Sigmoid colon (tissue), 7 donors: Measurements from ENCODE around the gene IYD. TPM values are rescaled to one million over a fixed set of nuclear protein-coding genes. Genes with fewer than 3 reads are reported as not detected.

Source experiments
- DNase-seq: peaks from one replicate; pipeline ENCODE4 v3.0.0-alpha.2; 2019
- H3K27ac ChIP-seq, 4 donors: fragments of 200-600 bp; sonication (generic); one replicate each; pipeline ENCODE4 v1.5.1; 2016 to 2019; ENCODE audit warnings: mild to moderate bottlenecking in 1 of 4
- H3K27me3 ChIP-seq, 3 donors: fragments of 200-600 bp; sonication (generic); one replicate each; pipeline ENCODE4 v1.5.1; 2019; ENCODE audit warnings: mild to moderate bottlenecking in 1 of 3
- H3K36me3 ChIP-seq, 4 donors: fragments of 200-600 bp; sonication (generic); one replicate each; pipeline ENCODE4 v1.5.1; 2016 to 2019
- H3K4me1 ChIP-seq, 4 donors: fragments of 200-600 bp; sonication (generic); one replicate each; pipeline ENCODE4 v1.5.1; 2017 to 2019
- H3K4me3 ChIP-seq, 4 donors: fragments of 200-600 bp; sonication (generic); one replicate each; pipeline ENCODE4 v1.5.1; 2017 to 2019; ENCODE audit warnings: mild to moderate bottlenecking in 2 of 4, moderate library complexity in 1 of 4
- H3K9me3 ChIP-seq, 4 donors: fragments of 200-600 bp in 3 of 4; sonication (generic) in 3 of 4; one replicate each; pipeline versions ENCODE4 v1.5.1 to v1.6.1; 2013 to 2019
- EP300 ChIP-seq, 4 donors: sonication (generic); formaldehyde crosslinking; IDR thresholded peaks; one replicate each; pipeline ENCODE4 v1.6.1; 2017; ENCODE audit warnings: antibody characterized with exemption in 4 of 4
- POLR2A ChIP-seq, 2 donors: fragments of 450-650 bp; IDR thresholded peaks; one replicate each; pipeline ENCODE4 v1.6.1; 2016; ENCODE audit warnings: antibody characterized with exemption in 2 of 2, mild to moderate bottlenecking in 2 of 2, moderate library complexity in 2 of 2
- POLR2AphosphoS5 ChIP-seq, 4 donors: sonication (generic); formaldehyde crosslinking; IDR thresholded peaks; one replicate each; pipeline ENCODE4 v1.6.1; 2017; ENCODE audit warnings: antibody characterized with exemption in 4 of 4
- WGBS, 2 donors: extraction: QIAGEN DNeasy Blood & Tissue Kit; methylation state at CpG; one replicate each; pipeline ENCODE4 v1.1.7; 2013; 5-methylcytosine and 5-hydroxymethylcytosine counted together
- intact Hi-C: fragments of 100-400 bp; cut with DNase I; formaldehyde crosslinking; loops from one replicate; pipeline ENCODE4 v1.15.1; 2023
- polyA plus RNA-seq, 3 donors: library from polyadenylated mRNA; stranded (reverse); fragments of 200-250 nt; gene quantifications; one replicate each; pipeline ENCODE4 v1.2.3, GENCODE V29; 2013
- total RNA-seq, 4 donors: library from RNA; depleted of rRNA; stranded (reverse); fragments of >200 nt; gene quantifications; one replicate each; pipeline ENCODE4 v1.1.0, GENCODE V29; 2016
- TF ChIP-seq, protein P1 (sequence below), 4 experiments: fragments of 450-650 bp in 3 of 4; fragments of 200-600 bp in 1 of 4; IDR thresholded peaks; one replicate each; pipeline ENCODE4 v1.5.1; 2016 to 2019; ENCODE audit warnings: antibody characterized with exemption in 4 of 4, mild to moderate bottlenecking in 3 of 4, moderate library complexity in 2 of 4
- donor health status: healthy with polysubstance abuse.
- donor health status: Bipolar disorder and iron deficiency.
- donor health status: healthy.

IYD gene
- total and polyA plus RNA-seq, 7 donors, result under 0.01 to 2.4 (median 2.3) TPM; not detected in 3

DNA sequence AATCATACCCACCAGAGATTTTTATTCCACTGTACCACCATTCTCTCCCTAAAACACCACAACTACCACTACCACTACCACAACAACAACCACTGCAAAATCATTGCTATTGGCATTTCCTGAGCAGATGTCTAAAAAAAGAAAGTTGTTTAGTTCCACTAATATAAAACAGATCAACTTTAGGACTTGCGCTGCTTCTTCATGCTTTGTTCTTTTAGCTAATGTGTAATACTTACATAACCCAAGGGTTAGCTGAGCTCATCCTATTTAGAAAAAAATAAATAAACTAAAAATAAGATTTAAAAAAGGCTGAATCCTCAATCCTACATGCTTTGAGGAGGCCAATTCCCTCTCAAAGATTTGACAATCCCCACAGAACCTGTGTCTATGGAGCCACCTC, 11.4 kb downstream of the IYD start:
- no peaks in the 10 kb centered on the region for H3K9me3 ChIP-seq
- no peaks in the 10 kb centered on the region for H3K27me3 ChIP-seq
- H3K4me3 ChIP-seq, result no peak overlapping the region
- 89 to 96% methylated on average over 1 of the region's 1 CpG for WGBS, 2 donors
- DNase-seq, result no peak
- no peak overlapping the region for H3K27ac ChIP-seq
- TF ChIP-seq POLR2AphosphoS5 (IDR thresholded peaks at IDR 0.05), result no peak
- no peak for TF ChIP-seq POLR2A (IDR thresholded peaks at IDR 0.05)
- TF ChIP-seq, protein P1, sequence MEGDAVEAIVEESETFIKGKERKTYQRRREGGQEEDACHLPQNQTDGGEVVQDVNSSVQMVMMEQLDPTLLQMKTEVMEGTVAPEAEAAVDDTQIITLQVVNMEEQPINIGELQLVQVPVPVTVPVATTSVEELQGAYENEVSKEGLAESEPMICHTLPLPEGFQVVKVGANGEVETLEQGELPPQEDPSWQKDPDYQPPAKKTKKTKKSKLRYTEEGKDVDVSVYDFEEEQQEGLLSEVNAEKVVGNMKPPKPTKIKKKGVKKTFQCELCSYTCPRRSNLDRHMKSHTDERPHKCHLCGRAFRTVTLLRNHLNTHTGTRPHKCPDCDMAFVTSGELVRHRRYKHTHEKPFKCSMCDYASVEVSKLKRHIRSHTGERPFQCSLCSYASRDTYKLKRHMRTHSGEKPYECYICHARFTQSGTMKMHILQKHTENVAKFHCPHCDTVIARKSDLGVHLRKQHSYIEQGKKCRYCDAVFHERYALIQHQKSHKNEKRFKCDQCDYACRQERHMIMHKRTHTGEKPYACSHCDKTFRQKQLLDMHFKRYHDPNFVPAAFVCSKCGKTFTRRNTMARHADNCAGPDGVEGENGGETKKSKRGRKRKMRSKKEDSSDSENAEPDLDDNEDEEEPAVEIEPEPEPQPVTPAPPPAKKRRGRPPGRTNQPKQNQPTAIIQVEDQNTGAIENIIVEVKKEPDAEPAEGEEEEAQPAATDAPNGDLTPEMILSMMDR (IDR thresholded peaks at IDR 0.05), result no peak
- no peaks in the 10 kb centered on the region for H3K4me1 ChIP-seq
- no peaks in the 10 kb centered on the region for H3K36me3 ChIP-seq
- intact Hi-C loops, result no loop called here

DNA sequence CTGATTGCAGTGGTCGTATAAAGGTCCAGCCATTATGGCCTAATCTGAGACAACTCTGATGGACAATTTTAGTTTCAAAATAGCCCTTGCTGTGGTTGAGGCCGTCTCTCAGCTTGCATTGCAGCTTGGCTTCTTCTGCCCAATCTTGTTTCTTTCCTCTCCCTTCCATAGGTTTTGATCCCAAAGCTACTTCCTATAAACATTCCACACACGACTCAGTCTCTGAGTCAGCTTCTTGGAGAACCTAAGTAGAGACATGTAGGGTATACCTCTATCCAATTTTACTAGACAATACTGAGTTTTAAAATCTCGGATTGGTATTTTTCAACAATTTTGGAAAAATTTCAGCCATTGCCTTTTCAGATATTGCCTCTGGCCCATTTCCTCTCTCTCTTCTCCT, 13.4 kb downstream of the IYD start:
- intact Hi-C loops, result no loop called here
- TF ChIP-seq, protein P1 (IDR thresholded peaks at IDR 0.05), result no peak
- TF ChIP-seq EP300 (IDR thresholded peaks at IDR 0.05) (no peak), POLR2AphosphoS5 (IDR thresholded peaks at IDR 0.05) (no peak), POLR2A (IDR thresholded peaks at IDR 0.05) (no peak)
- H3K27me3 ChIP-seq, result no peaks in the 10 kb centered on the region
- H3K36me3 ChIP-seq, result no peaks in the 10 kb centered on the region
- no peak for DNase-seq
- no peaks in the 10 kb centered on the region for H3K9me3 ChIP-seq
- H3K4me3 ChIP-seq, result no peak overlapping the region
- no peak overlapping the region for H3K27ac ChIP-seq
- WGBS, 2 donors, result 91 to 92% methylated on average over 4 of the region's 4 CpGs
- H3K4me1 ChIP-seq, result no peaks in the 10 kb centered on the region

DNA sequence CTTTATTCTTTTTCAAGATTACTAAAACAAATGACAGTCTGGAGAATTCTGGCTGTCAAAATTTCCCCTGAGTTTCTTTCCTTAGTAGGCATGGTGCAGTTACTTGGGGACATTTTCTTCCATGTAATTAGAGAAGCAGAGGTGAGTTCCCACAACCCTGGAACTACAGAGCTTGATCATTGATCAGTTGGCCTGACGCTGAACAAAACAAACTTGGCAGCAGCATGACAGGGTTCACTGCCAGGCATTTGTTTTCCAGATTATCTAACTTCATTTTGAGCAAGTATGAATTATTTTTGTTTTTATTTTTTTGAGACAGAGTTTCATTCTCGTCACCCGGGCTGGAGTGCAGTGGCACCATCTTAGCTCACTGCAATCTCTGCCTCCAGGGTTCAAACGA, 22.6 kb downstream of the IYD start:
- intact Hi-C loops, result no loop called here
- no peak for DNase-seq
- 90% methylated on average over 4 of the region's 4 CpGs for WGBS, 2 donors
- Histone ChIP-seq H3K36me3 (no peaks in the 10 kb centered on the region), H3K4me1 (no peaks in the 10 kb centered on the region), H3K27ac (no peak overlapping the region), H3K9me3 (no peaks in the 10 kb centered on the region), H3K4me3 (no peak overlapping the region), H3K27me3 (no peaks in the 10 kb centered on the region)
- TF ChIP-seq POLR2AphosphoS5 (IDR thresholded peaks at IDR 0.05) (no peak), POLR2A (IDR thresholded peaks at IDR 0.05) (no peak), EP300 (IDR thresholded peaks at IDR 0.05) (no peak)
- TF ChIP-seq, protein P1 (IDR thresholded peaks at IDR 0.05), result no peak

DNA sequence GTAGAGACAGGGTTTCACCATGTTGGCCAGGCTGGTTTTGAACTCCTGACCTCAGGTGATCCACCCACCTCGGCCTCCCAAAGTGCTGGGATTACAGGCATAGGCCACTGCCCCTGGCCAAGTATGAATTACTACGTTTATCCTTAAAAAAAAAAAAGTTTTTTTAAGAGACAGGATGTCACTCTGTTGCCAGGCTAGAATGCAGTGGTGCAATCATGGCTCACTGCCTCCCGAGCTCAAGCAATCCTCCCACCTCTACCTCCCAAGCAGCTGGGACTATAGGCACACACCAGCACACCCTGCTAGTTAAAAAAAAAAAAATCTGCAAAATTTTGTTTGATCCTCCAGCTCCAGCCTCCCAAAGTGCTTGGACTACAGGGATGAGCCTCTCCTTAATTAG, 23.1 kb downstream of the IYD start:
- TF ChIP-seq EP300 (IDR thresholded peaks at IDR 0.05) (no peak), POLR2A (IDR thresholded peaks at IDR 0.05) (no peak), POLR2AphosphoS5 (IDR thresholded peaks at IDR 0.05) (no peak)
- TF ChIP-seq, protein P1 (IDR thresholded peaks at IDR 0.05), result no peak
- 70 to 84% methylated on average over 3 of the region's 3 CpGs for WGBS, 2 donors
- Histone ChIP-seq H3K27me3 (no peaks in the 10 kb centered on the region), H3K4me3 (no peak overlapping the region), H3K36me3 (no peaks in the 10 kb centered on the region), H3K9me3 (no peaks in the 10 kb centered on the region), H3K4me1 (no peaks in the 10 kb centered on the region), H3K27ac (no peak overlapping the region)
- no peak for DNase-seq
- intact Hi-C loops, result no loop called here

DNA sequence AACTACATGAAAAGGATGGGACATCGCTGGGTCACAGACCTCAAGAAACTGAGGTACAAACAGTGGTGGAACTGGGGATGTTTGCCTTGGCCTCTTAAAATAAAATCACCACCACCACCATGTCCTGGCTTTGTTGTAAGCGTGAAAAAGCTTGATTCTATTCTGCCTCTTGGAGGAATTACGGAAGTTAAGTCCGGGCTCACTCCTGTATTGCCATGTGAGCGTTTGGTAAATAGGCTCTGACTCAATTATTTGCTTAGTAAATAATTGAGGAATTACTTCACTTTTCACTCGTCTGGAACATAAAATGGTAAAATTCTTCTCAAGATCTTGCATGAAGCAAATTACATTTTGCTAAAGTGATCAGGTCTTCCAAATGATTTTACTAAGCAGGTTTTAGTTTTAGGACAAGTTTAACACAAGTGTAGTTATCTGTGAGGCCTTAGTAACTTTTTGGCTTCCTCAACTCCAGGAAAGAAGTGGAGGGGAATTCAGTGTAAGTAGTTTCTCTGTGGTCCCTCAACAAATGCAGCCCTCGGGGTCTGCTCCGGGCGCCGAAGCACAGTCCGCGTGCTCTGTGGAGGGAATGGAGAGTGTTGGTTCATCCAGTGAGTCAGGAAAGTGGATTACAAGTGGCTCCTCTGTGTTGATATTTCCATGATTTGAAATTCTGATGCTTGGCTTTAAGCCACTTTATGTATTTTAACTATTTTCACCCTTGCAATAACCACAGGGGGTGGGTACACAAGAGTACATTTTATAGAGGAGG, 23.8 kb downstream of the IYD start:
- Histone ChIP-seq H3K27me3 (no peaks in the 10 kb centered on the region), H3K9me3 (no peaks in the 10 kb centered on the region), H3K4me3 (no peak overlapping the region), H3K36me3 (no peaks in the 10 kb centered on the region), H3K27ac (no peak overlapping the region), H3K4me1 (no peaks in the 10 kb centered on the region)
- TF ChIP-seq, protein P1 (IDR thresholded peaks at IDR 0.05), result no peak
- no peak for TF ChIP-seq EP300 (IDR thresholded peaks at IDR 0.05)
- no peak for TF ChIP-seq POLR2A (IDR thresholded peaks at IDR 0.05)
- TF ChIP-seq POLR2AphosphoS5 (IDR thresholded peaks at IDR 0.05), result no peak
- intact Hi-C loops, result no loop called here
- no peak for DNase-seq
- 84 to 88% methylated on average over 12 of the region's 12 CpGs for WGBS, 2 donors
